MCF 10A (cell line): ENCODE results near the gene RNGTT. TPM values are rescaled to one million over a fixed set of nuclear protein-coding genes. Genes with fewer than 3 reads are reported as not detected.

Experiments used
- BruUV-seq: library from RNA; stranded (reverse); fragments of 400-500 nt; replicated peaks from 2 replicates; lab custom pipeline; 2021; lab: Mats Ljungman, UMichigan
- CTCF ChIA-PET: fragments of 300-600 bp; sonication (Branson Sonifier 250); formaldehyde crosslinking; extraction: SDS; loops from one replicate; lab custom pipeline; 2021; ENCODE audit warnings: antibody characterized with exemption, inconsistent platforms; lab: Yijun Ruan, JAX
- POLR2A ChIA-PET: fragments of 300-600, 350-650 bp; sonication (Branson Sonifier 250); formaldehyde crosslinking; extraction: SDS; loops from one replicate; lab custom pipeline; 2020; ENCODE audit warnings: antibody characterized with exemption, inconsistent platforms; lab: Yijun Ruan, JAX
- DNase-seq: peaks from one replicate; pipeline ENCODE4 v3.0.0-alpha.2; 2018; ENCODE audit not compliant: unreplicated experiment
- H3K27ac Mint-ChIP-seq: one replicate; pipeline ENCODE4 v1.8.0; 2022; ENCODE audit warnings: mild to moderate bottlenecking, low read depth, mixed read lengths; ENCODE audit not compliant: unreplicated experiment
- H3K27me3 Mint-ChIP-seq: one replicate; pipeline ENCODE4 v1.8.0; 2022; ENCODE audit warnings: mixed read lengths; ENCODE audit not compliant: insufficient read depth, unreplicated experiment
- H3K36me3 Mint-ChIP-seq: one replicate; pipeline ENCODE4 v1.8.0; 2022; ENCODE audit warnings: mild to moderate bottlenecking, moderate library complexity, mixed read lengths; ENCODE audit not compliant: insufficient read depth, unreplicated experiment
- H3K4me1 Mint-ChIP-seq: one replicate; pipeline ENCODE4 v1.8.0; 2022; ENCODE audit warnings: mixed read lengths; ENCODE audit not compliant: insufficient read depth, unreplicated experiment
- H3K4me3 Mint-ChIP-seq: one replicate; pipeline ENCODE4 v1.8.0; 2022; ENCODE audit warnings: mild to moderate bottlenecking, moderate library complexity, mixed read lengths; ENCODE audit not compliant: unreplicated experiment
- H3K9me3 Mint-ChIP-seq: one replicate; pipeline ENCODE4 v1.8.0; 2022; ENCODE audit warnings: mixed read lengths; ENCODE audit not compliant: unreplicated experiment
- CTCF ChIP-seq: fragments of 200-600 bp; IDR thresholded peaks from one replicate; pipeline ENCODE4 v1.8.0; 2022; ENCODE audit warnings: antibody characterized with exemption, mild to moderate bottlenecking; ENCODE audit not compliant: unreplicated experiment
- intact Hi-C: fragments of 100-400 bp; cut with micrococcal nuclease; formaldehyde crosslinking; loops from 2 replicates; pipeline ENCODE4 v1.14.1; 2022
- total RNA-seq: library from RNA; stranded (reverse); gene quantifications from 2 replicates; pipeline ENCODE4 v1.2.3, GENCODE V29; 2022

RNGTT gene
- total RNA-seq, 1 experiment from 2014 or later, result 14.6 TPM

GRCh38 chr6:88750936-88751335, 212.5 kb downstream of the RNGTT start:
- ChIA-PET CTCF (no interaction called here), POLR2A (no interaction called here)
- H3K27ac Mint-ChIP-seq, result no peak overlapping the region
- no peaks in the 10 kb centered on the region for H3K27me3 Mint-ChIP-seq
- no peak overlapping the region for H3K4me3 Mint-ChIP-seq
- intact Hi-C loops, result no loop called here
- TF ChIP-seq CTCF, result no peak
- no peaks in the 10 kb centered on the region for H3K4me1 Mint-ChIP-seq
- no peaks in the 10 kb centered on the region for H3K9me3 Mint-ChIP-seq
- no peak for DNase-seq
- BruUV-seq, result no TSS peak
- H3K36me3 Mint-ChIP-seq, result peaks cover 7% of the 10 kb centered on the region

DNA sequence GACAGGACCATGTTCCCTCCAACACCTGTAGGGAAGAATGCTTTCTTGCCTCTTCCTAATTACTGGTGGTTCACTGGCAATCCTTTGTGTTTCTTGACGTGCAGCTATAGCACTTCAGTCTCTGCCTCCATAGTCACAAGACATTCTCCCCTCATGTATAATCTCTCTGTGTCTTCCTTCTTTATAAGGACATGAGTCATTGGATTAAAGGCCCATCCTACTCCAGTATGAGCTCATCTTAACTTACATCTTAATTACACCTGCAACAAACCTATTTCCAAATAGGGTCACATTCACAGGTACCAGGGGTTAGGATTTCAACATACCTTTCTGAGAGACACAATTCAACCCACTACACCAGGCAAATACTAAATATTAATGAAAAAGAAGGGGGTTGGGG, 213.6 kb downstream of the RNGTT start:
- Mint-ChIP-seq H3K27ac (no peak overlapping the region), H3K4me3 (no peak overlapping the region), H3K9me3 (no peaks in the 10 kb centered on the region), H3K27me3 (no peaks in the 10 kb centered on the region), H3K36me3 (peaks cover 7% of the 10 kb centered on the region), H3K4me1 (no peaks in the 10 kb centered on the region)
- peak; percentile 23 for DNase-seq
- ChIA-PET CTCF (interaction anchor here (0.6 kb wide), 1 partner anchor 61 kb away, joined by 3 read pairs; no protein-coding TSS in a partner anchor), POLR2A (no interaction called here)
- no TSS peak for BruUV-seq
- intact Hi-C loops, result no loop called here
- no peak for TF ChIP-seq CTCF

DNA sequence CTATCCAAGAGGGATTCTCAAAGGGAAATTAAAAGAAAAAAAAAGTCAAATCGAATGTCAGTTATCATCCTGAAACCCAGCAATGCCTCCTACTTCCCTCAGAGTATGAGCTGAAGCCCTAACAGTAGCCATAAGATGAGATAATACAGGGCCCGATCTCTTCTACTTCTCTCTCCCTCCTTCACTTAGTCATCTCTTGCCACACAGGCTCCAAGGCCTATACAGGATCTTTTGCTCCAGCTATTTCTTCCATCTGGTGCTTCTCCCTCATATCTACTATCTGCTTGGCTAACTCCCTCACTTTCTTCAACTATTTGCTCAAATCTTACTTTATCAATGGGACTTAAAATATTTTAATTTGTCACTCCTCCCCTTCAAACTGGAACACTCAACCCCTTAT, 215.3 kb downstream of the RNGTT start:
- ChIA-PET POLR2A (interaction anchor here (0.6 kb wide), 1 partner anchor 17 kb away, joined by 5 read pairs; no protein-coding TSS in a partner anchor), CTCF (interaction anchor here (0.6 kb wide), 1 partner anchor 33 kb away, joined by 5 read pairs; no protein-coding TSS in a partner anchor)
- peaks cover 7% of the 10 kb centered on the region for H3K36me3 Mint-ChIP-seq
- no peaks in the 10 kb centered on the region for H3K4me1 Mint-ChIP-seq
- intact Hi-C loops, result no loop called here
- no peaks in the 10 kb centered on the region for H3K9me3 Mint-ChIP-seq
- no peak for TF ChIP-seq CTCF
- H3K4me3 Mint-ChIP-seq, result no peak overlapping the region
- H3K27me3 Mint-ChIP-seq, result no peaks in the 10 kb centered on the region
- no peak for DNase-seq
- no peak overlapping the region for H3K27ac Mint-ChIP-seq
- BruUV-seq, result no TSS peak

- H3K36me3 Mint-ChIP-seq, result no peaks in the 10 kb centered on the region
- no peak for TF ChIP-seq CTCF
- intact Hi-C loops, result no loop called here
- POLR2A ChIA-PET, result no interaction called here
- H3K4me3 Mint-ChIP-seq, result no peak overlapping the region
- no peak overlapping the region for H3K27ac Mint-ChIP-seq
- no peak for DNase-seq
- CTCF ChIA-PET, result interaction anchor here (0.9 kb wide), 1 partner anchor 11 kb away, joined by 3 read pairs; no protein-coding TSS in a partner anchor
- no peaks in the 10 kb centered on the region for H3K27me3 Mint-ChIP-seq
- no peaks in the 10 kb centered on the region for H3K9me3 Mint-ChIP-seq
- H3K4me1 Mint-ChIP-seq, result no peaks in the 10 kb centered on the region
- BruUV-seq, result no TSS peak
These were observed 221.5 kb downstream of the RNGTT start for GRCh38 chr6:88741939-88742338.
